HCT116 (cell line): ENCODE data around the gene GAB2. TPM values are rescaled to one million over a fixed set of nuclear protein-coding genes. Genes with fewer than 3 reads are reported as not detected.

Experiments used
- ATAC-seq: fragments of 200-7000 bp; cut with Tn5 transposase; 2 replicates; pipeline ENCODE4 v1.9.1; 2020; ENCODE audit warnings: mild to moderate bottlenecking, moderate library complexity
- BruUV-seq: library from RNA; stranded (reverse); fragments of 400-500 nt; replicated peaks from 2 replicates; lab custom pipeline; 2021; lab: Mats Ljungman, UMichigan
- CTCF ChIA-PET: fragments of 300-600 bp; sonication (Branson Sonifier 250); formaldehyde crosslinking; loops from one replicate; lab custom pipeline; 2021; ENCODE audit warnings: antibody characterized with exemption; lab: Charles Lee
- POLR2A ChIA-PET: fragments of 300-600, 350-600 bp; sonication (Branson Sonifier 250); formaldehyde crosslinking; loops from one replicate; lab custom pipeline; 2021; ENCODE audit warnings: antibody characterized with exemption; lab: Charles Lee
- RAD21 ChIA-PET, 2 experiments: fragments of 300-600 bp; sonication (Branson Sonifier 250); formaldehyde crosslinking; loops; one replicate each; lab custom pipeline; 2023; ENCODE audit warnings: low total read pairs in 2 of 2; ENCODE audit not compliant: uncharacterized antibody in 2 of 2, unreplicated experiment in 2 of 2, low non-redundant PET in 1 of 2; lab: Charles Lee
- DNase-seq: peaks from one replicate; pipeline ENCODE4 v3.0.0-alpha.2; 2010; ENCODE audit warnings: low read depth, low spot score
- H2AFZ ChIP-seq: fragments of 200-600 bp; shearing (Covaris generic), sonication (generic); 2 replicates; pipeline ENCODE4 v1.6.1; 2017; ENCODE audit warnings: low read depth, mixed run types, mixed read lengths, antibody characterized with exemption, low read length; ENCODE audit not compliant: poor library complexity, severe bottlenecking
- H3K27ac ChIP-seq: 2 replicates; pipeline ENCODE4 v1.5.1; 2012; ENCODE audit warnings: low read depth, low read length
- H3K27me3 ChIP-seq: fragments of 200-600 bp; sonication (generic); 2 replicates; pipeline ENCODE4 v1.6.1; 2016; ENCODE audit warnings: mixed run types, low read length, mixed read lengths; ENCODE audit not compliant: insufficient read depth
- H3K36me3 ChIP-seq, 2 experiments: fragments of 200-500 bp in 1 of 2; fragments of 200-600 bp in 1 of 2; sonication (Bioruptor generic) in 1 of 2; sonication (generic) in 1 of 2; 2 replicates each; pipeline versions ENCODE4 v1.5.1 to v1.6.1; 2014 to 2016; ENCODE audit warnings: low read length in 2 of 2, inconsistent platforms in 1 of 2, mixed read lengths in 1 of 2, mixed run types in 1 of 2; ENCODE audit not compliant: insufficient read depth in 2 of 2, control insufficient read depth in 1 of 2
- H3K4me1 ChIP-seq, 2 experiments: fragments of 200-600 bp in 1 of 2; sonication (generic) in 1 of 2; 2 replicates each; pipeline versions ENCODE4 v1.5.1 to v1.6.1; 2012 to 2017; ENCODE audit warnings: low read length in 2 of 2, inconsistent platforms in 1 of 2, mild to moderate bottlenecking in 1 of 2, mixed read lengths in 1 of 2, mixed run types in 1 of 2, moderate library complexity in 1 of 2; ENCODE audit not compliant: insufficient read depth in 2 of 2, control insufficient read depth in 1 of 2
- H3K4me2 ChIP-seq: fragments of 200-600 bp; sonication (generic); 2 replicates; pipeline ENCODE4 v1.6.1; 2017; ENCODE audit warnings: mixed run types, low read length, mixed read lengths
- H3K4me3 ChIP-seq, 2 experiments: fragments of 200-600 bp in 1 of 2; sonication (generic) in 1 of 2; replicated peaks in 1 of 2; 2 replicates each; pipeline ENCODE4 v1.5.1; 2011 to 2016; ENCODE audit warnings: low read length in 2 of 2, control low read depth in 1 of 2, low read depth in 1 of 2, mild to moderate bottlenecking in 1 of 2, mixed read lengths in 1 of 2, mixed run types in 1 of 2
- H3K79me2 ChIP-seq: fragments of 200-600 bp; sonication (generic); 2 replicates; pipeline ENCODE4 v1.6.1; 2017; ENCODE audit warnings: mild to moderate bottlenecking, mixed run types, low read length, moderate library complexity, mixed read lengths; ENCODE audit not compliant: insufficient read depth
- H3K9ac ChIP-seq: fragments of 200-600 bp; sonication (generic); 2 replicates; pipeline ENCODE4 v1.6.1; 2016; ENCODE audit warnings: low read length, mixed read lengths
- H3K9me2 ChIP-seq: fragments of 200-600 bp; sonication (generic), shearing (Covaris generic); 2 replicates; pipeline ENCODE4 v1.6.1; 2017; ENCODE audit warnings: mixed run types, mild to moderate bottlenecking, moderate library complexity; ENCODE audit not compliant: insufficient read depth
- H3K9me3 ChIP-seq, 2 experiments: fragments of 200-500 bp in 1 of 2; fragments of 200-600 bp in 1 of 2; sonication (Bioruptor generic) in 1 of 2; sonication (generic) in 1 of 2; 2 replicates each; pipeline ENCODE4 v1.6.1; 2014 to 2017; ENCODE audit warnings: low read length in 2 of 2, mixed read lengths in 2 of 2, inconsistent platforms in 1 of 2, low read depth in 1 of 2, mild to moderate bottlenecking in 1 of 2, mixed run types in 1 of 2, moderate library complexity in 1 of 2; ENCODE audit not compliant: control insufficient read depth in 1 of 2, insufficient read depth in 1 of 2
- H4K20me1 ChIP-seq: fragments of 200-600 bp; sonication (generic), shearing (Covaris generic); 2 replicates; pipeline ENCODE4 v1.6.1; 2017; ENCODE audit warnings: mixed run types, mild to moderate bottlenecking, moderate library complexity; ENCODE audit not compliant: insufficient read depth
- ELF1 ChIP-seq: IDR thresholded peaks from 2 replicates; pipeline ENCODE4 v1.6.1; 2012; ENCODE audit warnings: low read depth, borderline replicate concordance
- EZH2 ChIP-seq: fragments of 200-600 bp; sonication (generic); IDR thresholded peaks from 2 replicates; pipeline ENCODE4 v1.6.1; 2017; ENCODE audit warnings: antibody characterized with exemption, mixed run types
- EZH2phosphoT487 ChIP-seq: fragments of 200-600 bp; IDR thresholded peaks from 2 replicates; pipeline ENCODE4 v1.6.1; 2018; ENCODE audit warnings: antibody characterized with exemption, borderline replicate concordance
- FOSL1 ChIP-seq: IDR thresholded peaks from 2 replicates; pipeline ENCODE4 v1.6.1; 2012; ENCODE audit warnings: low read depth
- JUND ChIP-seq: IDR thresholded peaks from 2 replicates; pipeline ENCODE4 v1.6.1; 2012
- MAX ChIP-seq: IDR thresholded peaks from 2 replicates; pipeline ENCODE4 v1.6.1; 2012
- POLR2A ChIP-seq: IDR thresholded peaks from 2 replicates; pipeline ENCODE4 v1.7.0; 2011; ENCODE audit warnings: borderline replicate concordance; ENCODE audit not compliant: insufficient read depth, insufficient read length; ENCODE audit errors: extremely low read depth
- POLR2AphosphoS5 ChIP-seq: IDR thresholded peaks from 2 replicates; pipeline ENCODE4 v1.6.1; 2011; ENCODE audit warnings: mild to moderate bottlenecking, low read depth, low read length, moderate library complexity
- RAD21 ChIP-seq: IDR thresholded peaks from 2 replicates; pipeline ENCODE4 v1.6.1; 2012; ENCODE audit warnings: low read depth, mild to moderate bottlenecking
- SRF ChIP-seq: IDR thresholded peaks from 2 replicates; pipeline ENCODE4 v1.6.1; 2012; ENCODE audit warnings: low read depth
- ZBTB33 ChIP-seq: IDR thresholded peaks from 2 replicates; pipeline ENCODE4 v1.6.1; 2011; ENCODE audit warnings: mild to moderate bottlenecking, low read length, moderate library complexity; ENCODE audit not compliant: insufficient replicate concordance; ENCODE audit errors: extremely low read depth
- ZFX ChIP-seq: fragments of 450-650 bp; IDR thresholded peaks from 2 replicates; pipeline ENCODE4 v1.6.1; 2017
- intact Hi-C: fragments of 100-400 bp; cut with micrococcal nuclease; formaldehyde crosslinking; loops from 2 replicates; pipeline ENCODE4 v1.10.0; 2022
- total RNA-seq: library from RNA; stranded (reverse); gene quantifications from one replicate; pipeline ENCODE4 v1.2.1, GENCODE V29; 2021; ENCODE audit not compliant: unreplicated experiment

GAB2 gene
- total RNA-seq, 1 experiment from 2014 or later: 1.9 TPM

- Histone ChIP-seq H3K27me3 (no peaks in the 10 kb centered on the region), H3K79me2 (no peaks in the 10 kb centered on the region), H3K4me2 (no peak overlapping the region), H2AFZ (no peak overlapping the region), H3K9ac (no peak overlapping the region), H3K9me3 (no peaks in the 10 kb centered on the region), H3K4me1 (no peaks in the 10 kb centered on the region), H3K4me3 (no peak overlapping the region), H3K9me2 (no peaks in the 10 kb centered on the region), H3K27ac (no peak overlapping the region), H4K20me1 (no peaks in the 10 kb centered on the region), H3K36me3 (no peaks in the 10 kb centered on the region)
- DNase-seq: no peak
- intact Hi-C loops: no loop called here
- no peak for ATAC-seq
- ChIA-PET CTCF (no interaction called here), RAD21 (no interaction called here), POLR2A (no interaction called here)
- TF ChIP-seq ELF1 (no peak), ZBTB33 (no peak), MAX (no peak), POLR2AphosphoS5 (no peak), SRF (no peak), EZH2 (no peak), EZH2phosphoT487 (no peak), JUND (no peak), RAD21 (no peak), POLR2A (no peak), FOSL1 (no peak), ZFX (no peak)
- BruUV-seq: no TSS peak
Measured at GRCh38 chr11:78392854-78393253, 24.8 kb downstream of the GAB2 start.
